Stimulated activated naive CD8-positive, alpha-beta T cell treated with anti-CD3 and anti-CD28 coated beads, Interleukin-15, Interleukin-2, amounts not matched to agents 100 ng/mL and 50 ng/mL, for 24 hours (primary cell): ENCODE measurements around the gene INPPL1.
"Not testable (repeated sequence)": the region's sequence is repeated elsewhere in the genome, so short reads cannot be mapped to it uniquely, and the experiment has no call there.

Experiments
- H3K27ac Mint-ChIP-seq: one replicate; pipeline ENCODE4 v1.8.0; 2021; ENCODE audit warnings: mild to moderate bottlenecking, mixed read lengths
- H3K27me3 Mint-ChIP-seq: one replicate; pipeline ENCODE4 v1.8.0; 2021; ENCODE audit warnings: mixed read lengths
- H3K36me3 Mint-ChIP-seq: one replicate; pipeline ENCODE4 v1.8.0; 2021; ENCODE audit warnings: low read depth, mixed read lengths
- H3K4me1 Mint-ChIP-seq: one replicate; pipeline ENCODE4 v1.8.0; 2021; ENCODE audit warnings: low read depth, mixed read lengths
- H3K4me3 Mint-ChIP-seq: one replicate; pipeline ENCODE4 v1.8.0; 2021; ENCODE audit warnings: mild to moderate bottlenecking, mixed read lengths
- H3K9me3 Mint-ChIP-seq: one replicate; pipeline ENCODE4 v1.8.0; 2021; ENCODE audit warnings: mixed read lengths

The INPPL1 gene

GRCh38 chr11:72202571-72202970 is 22.0 kb upstream of the INPPL1 start:
- H3K4me1 Mint-ChIP-seq, result no peaks in the 10 kb centered on the region
- H3K27ac Mint-ChIP-seq, result no peak overlapping the region
- no peak overlapping the region for H3K4me3 Mint-ChIP-seq
- H3K9me3 Mint-ChIP-seq, result no peaks in the 10 kb centered on the region
- H3K27me3 Mint-ChIP-seq, result no peaks in the 10 kb centered on the region
- no peaks in the 10 kb centered on the region for H3K36me3 Mint-ChIP-seq

- no peaks in the 10 kb centered on the region for H3K27me3 Mint-ChIP-seq
- no peak overlapping the region for H3K27ac Mint-ChIP-seq
- no peaks in the 10 kb centered on the region for H3K9me3 Mint-ChIP-seq
- H3K4me1 Mint-ChIP-seq, result no peaks in the 10 kb centered on the region
- no peak overlapping the region for H3K4me3 Mint-ChIP-seq
- H3K36me3 Mint-ChIP-seq, result no peaks in the 10 kb centered on the region
Measured at GRCh38 chr11:72203163-72203562, 21.4 kb upstream of the INPPL1 start.

- no peaks in the 10 kb centered on the region for H3K4me1 Mint-ChIP-seq
- no peaks in the 10 kb centered on the region for H3K36me3 Mint-ChIP-seq
- no peak overlapping the region for H3K4me3 Mint-ChIP-seq
- peaks cover 8% of the 10 kb centered on the region for H3K9me3 Mint-ChIP-seq
- peaks cover 6% of the 10 kb centered on the region for H3K27me3 Mint-ChIP-seq
- no peak overlapping the region for H3K27ac Mint-ChIP-seq
Measured at GRCh38 chr11:72204886-72205285, 19.7 kb upstream of the INPPL1 start.

- not testable (repeated sequence) for H3K4me1 Mint-ChIP-seq, H3K27me3 Mint-ChIP-seq, H3K36me3 Mint-ChIP-seq, H3K27ac Mint-ChIP-seq, H3K4me3 Mint-ChIP-seq
- peaks cover 10% of the 10 kb centered on the region for H3K9me3 Mint-ChIP-seq
Measured at GRCh38 chr11:72206794-72207193, 17.8 kb upstream of the INPPL1 start.

- H3K4me1 Mint-ChIP-seq, result no peaks in the 10 kb centered on the region
- H3K9me3 Mint-ChIP-seq, result peaks cover 10% of the 10 kb centered on the region
- no peaks in the 10 kb centered on the region for H3K36me3 Mint-ChIP-seq
- H3K27me3 Mint-ChIP-seq, result peaks cover 8% of the 10 kb centered on the region
- no peak overlapping the region for H3K4me3 Mint-ChIP-seq
- H3K27ac Mint-ChIP-seq, result no peak overlapping the region
Measured at GRCh38 chr11:72208281-72208680, 16.3 kb upstream of the INPPL1 start.

- Mint-ChIP-seq H3K36me3 (no peaks in the 10 kb centered on the region), H3K9me3 (peaks cover 10% of the 10 kb centered on the region), H3K4me3 (no peak overlapping the region), H3K27ac (no peak overlapping the region), H3K27me3 (peaks cover 8% of the 10 kb centered on the region), H3K4me1 (no peaks in the 10 kb centered on the region)
Measured at GRCh38 chr11:72209101-72209500, 15.5 kb upstream of the INPPL1 start.

GRCh38 chr11:72216638-72217037 is 7.9 kb upstream of the INPPL1 start, which contains the start of gene FOLR2:
FOLR2 (plus strand) TSS chr11:72216794; CDS start chr11:72218585, 1,791 bp downstream.
- no peak within 1 kb of the TSS for H3K4me3 Mint-ChIP-seq
- H3K9me3 Mint-ChIP-seq, result no peaks in the 10 kb centered on the region

GRCh38 chr11:72217841-72218240 is 6.7 kb upstream of the INPPL1 start:
- no peaks in the 10 kb centered on the region for H3K9me3 Mint-ChIP-seq
- no peaks in the 10 kb centered on the region for H3K36me3 Mint-ChIP-seq
- H3K27me3 Mint-ChIP-seq, result peaks cover 13% of the 10 kb centered on the region
- H3K4me1 Mint-ChIP-seq, result peaks cover 24% of the 10 kb centered on the region
- H3K4me3 Mint-ChIP-seq, result no peak overlapping the region
- no peak overlapping the region for H3K27ac Mint-ChIP-seq

More at GRCh38 chr11:72216638-72217037, 7.9 kb upstream of the INPPL1 start, which contains the start of gene FOLR2:
- Mint-ChIP-seq H3K4me1 (peaks cover 13% of the 10 kb centered on the region), H3K36me3 (no peaks in the 10 kb centered on the region), H3K27ac (no peak within 1 kb of the TSS), H3K27me3 (peaks cover 13% of the 10 kb centered on the region)

- H3K36me3 Mint-ChIP-seq, result no peaks in the 10 kb centered on the region
- no peaks in the 10 kb centered on the region for H3K9me3 Mint-ChIP-seq
- H3K4me3 Mint-ChIP-seq, result no peak overlapping the region
- H3K4me1 Mint-ChIP-seq, result peaks cover 25% of the 10 kb centered on the region
- peaks cover 13% of the 10 kb centered on the region for H3K27me3 Mint-ChIP-seq
- H3K27ac Mint-ChIP-seq, result peak overlapping the region; percentile 17
Measured at GRCh38 chr11:72218251-72218745, 6.3 kb upstream of the INPPL1 start.

- no peaks in the 10 kb centered on the region for H3K36me3 Mint-ChIP-seq
- H3K4me1 Mint-ChIP-seq, result peaks cover 32% of the 10 kb centered on the region
- H3K27me3 Mint-ChIP-seq, result peaks cover 13% of the 10 kb centered on the region
- no peak overlapping the region for H3K27ac Mint-ChIP-seq
- H3K9me3 Mint-ChIP-seq, result no peaks in the 10 kb centered on the region
- H3K4me3 Mint-ChIP-seq, result no peak overlapping the region
Measured at GRCh38 chr11:72220696-72221363, 3.7 kb upstream of the INPPL1 start.

GRCh38 chr11:72221386-72222075 is 3.0 kb upstream of the INPPL1 start:
- Mint-ChIP-seq H3K27ac (no peak overlapping the region), H3K27me3 (peaks cover 11% of the 10 kb centered on the region), H3K4me3 (no peak overlapping the region), H3K9me3 (no peaks in the 10 kb centered on the region), H3K4me1 (peaks cover 32% of the 10 kb centered on the region), H3K36me3 (no peaks in the 10 kb centered on the region)

GRCh38 chr11:72222106-72222891 is 2.3 kb upstream of the INPPL1 start:
- Mint-ChIP-seq H3K4me1 (peaks cover 32% of the 10 kb centered on the region), H3K9me3 (no peaks in the 10 kb centered on the region), H3K36me3 (no peaks in the 10 kb centered on the region), H3K4me3 (peak overlapping the region; percentile 89), H3K27me3 (peaks cover 5% of the 10 kb centered on the region), H3K27ac (peak overlapping the region; percentile 63)

GRCh38 chr11:72222907-72223614 is 1.5 kb upstream of the INPPL1 start:
- peak overlapping the region; percentile 89 for H3K4me3 Mint-ChIP-seq
- peak overlapping the region; percentile 63 for H3K27ac Mint-ChIP-seq
- H3K27me3 Mint-ChIP-seq, result no peaks in the 10 kb centered on the region
- no peaks in the 10 kb centered on the region for H3K36me3 Mint-ChIP-seq
- H3K9me3 Mint-ChIP-seq, result no peaks in the 10 kb centered on the region
- H3K4me1 Mint-ChIP-seq, result peaks cover 27% of the 10 kb centered on the region
